ENCODE results near the gene ASXL3.

DNA sequence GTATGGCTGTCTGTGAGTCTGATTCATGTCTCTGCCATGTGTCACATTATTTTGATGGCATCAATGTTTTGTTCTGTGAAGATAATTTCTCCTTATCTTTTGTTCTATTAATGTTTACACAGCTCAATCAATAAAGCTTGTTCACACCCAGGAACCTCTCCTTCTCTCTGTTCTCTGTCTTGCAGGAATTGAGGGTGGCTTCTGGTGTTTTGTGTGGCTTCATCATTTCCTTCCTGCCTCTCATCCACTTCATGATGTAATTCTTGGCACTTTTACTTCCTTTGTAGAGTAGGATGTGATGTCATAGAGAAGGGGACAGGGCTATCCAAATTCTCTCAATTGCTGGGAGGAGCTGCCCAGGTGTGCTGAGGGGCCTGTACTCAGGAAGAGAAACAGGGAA is 27.2 kb downstream of the ASXL3 start:
- TF ChIP-seq FOXM1 (IDR thresholded peaks at IDR 0.05; ENCODE audit: borderline replicate concordance) (no peak), HDGF (IDR thresholded peaks at IDR 0.05; ENCODE audit: borderline replicate concordance) (no peak), ZNF384 (IDR thresholded peaks at IDR 0.05) (no peak), SP1 (IDR thresholded peaks at IDR 0.05) (no peak), ARNT (IDR thresholded peaks at IDR 0.05) (no peak), CTBP1 (IDR thresholded peaks at IDR 0.05; ENCODE audit: borderline replicate concordance) (no peak), FOXA1 (IDR thresholded peaks at IDR 0.05) (no peak), L3MBTL2 (conservative IDR thresholded peaks at IDR 0.05) (no peak), SUZ12 (IDR thresholded peaks at IDR 0.05) (no peak)
